H9 (cell line): ENCODE data around the gene ARAP2. TPM values are rescaled to one million over a fixed set of nuclear protein-coding genes. Genes with fewer than 3 reads are reported as not detected.

Source experiments
- DNase-seq: peaks from one replicate; pipeline ENCODE4 v3.0.0-alpha.2; 2017
- H2AFZ ChIP-seq: one replicate; pipeline ENCODE4 v1.6.1; 2013; ENCODE audit warnings: mild to moderate bottlenecking, low read length, control low read depth, moderate library complexity
- H2AK5ac ChIP-seq: 2 replicates; pipeline ENCODE4 v1.6.1; 2013; ENCODE audit warnings: low read length, control low read depth, mixed read lengths; ENCODE audit not compliant: insufficient read length
- H2BK120ac ChIP-seq: one replicate; pipeline ENCODE4 v1.6.1; 2013; ENCODE audit warnings: low read depth, mild to moderate bottlenecking, low read length, control low read depth, inconsistent platforms; ENCODE audit not compliant: poor library complexity, severe bottlenecking
- H2BK12ac ChIP-seq: 2 replicates; pipeline ENCODE4 v1.6.1; 2013; ENCODE audit warnings: low read length, control low read depth, mixed read lengths, low read depth; ENCODE audit not compliant: insufficient read length
- H2BK15ac ChIP-seq: 2 replicates; pipeline ENCODE4 v1.6.1; 2013; ENCODE audit warnings: low read depth, low read length, control low read depth
- H2BK20ac ChIP-seq: one replicate; pipeline ENCODE4 v1.6.1; 2013; ENCODE audit warnings: low read depth, mild to moderate bottlenecking, low read length, control low read depth, inconsistent platforms; ENCODE audit not compliant: poor library complexity, severe bottlenecking
- H2BK5ac ChIP-seq: 2 replicates; pipeline ENCODE4 v1.6.1; 2013; ENCODE audit warnings: low read length, control low read depth, mixed read lengths; ENCODE audit not compliant: insufficient read length
- H3K14ac ChIP-seq: 2 replicates; pipeline ENCODE4 v1.6.1; 2013; ENCODE audit warnings: low read length, control low read depth; ENCODE audit not compliant: insufficient read depth
- H3K18ac ChIP-seq: 2 replicates; pipeline ENCODE4 v1.6.1; 2013; ENCODE audit warnings: low read depth, mild to moderate bottlenecking, mixed read lengths, low read length, control low read depth; ENCODE audit not compliant: insufficient read length
- H3K23ac ChIP-seq: 2 replicates; pipeline ENCODE4 v1.6.1; 2013; ENCODE audit warnings: low read length, control low read depth, mixed read lengths, low read depth; ENCODE audit not compliant: insufficient read length
- H3K23me2 ChIP-seq: 2 replicates; pipeline ENCODE4 v1.6.1; 2013; ENCODE audit warnings: low read depth, mild to moderate bottlenecking, mixed read lengths, low read length, control low read depth; ENCODE audit not compliant: insufficient read length, poor library complexity, severe bottlenecking
- H3K27ac ChIP-seq: 2 replicates; pipeline ENCODE4 v1.5.1; 2013; ENCODE audit warnings: low read length, control low read depth, mixed read lengths, low read depth; ENCODE audit not compliant: insufficient read length
- H3K27me3 ChIP-seq: 2 replicates; pipeline ENCODE4 v1.6.1; 2013; ENCODE audit warnings: low read length, control low read depth, inconsistent platforms; ENCODE audit not compliant: insufficient read depth
- H3K4ac ChIP-seq: 2 replicates; pipeline ENCODE4 v1.6.1; 2013; ENCODE audit warnings: low read depth, mild to moderate bottlenecking, control low read depth, inconsistent platforms, low read length, moderate library complexity
- H3K4me1 ChIP-seq: 2 replicates; pipeline ENCODE4 v1.6.1; 2013; ENCODE audit warnings: low read length, control low read depth, inconsistent platforms; ENCODE audit not compliant: insufficient read depth
- H3K4me2 ChIP-seq: 2 replicates; pipeline ENCODE4 v1.6.1; 2013; ENCODE audit warnings: low read length, control low read depth, mixed read lengths; ENCODE audit not compliant: insufficient read length, insufficient read depth
- H3K56ac ChIP-seq: 2 replicates; pipeline ENCODE4 v1.6.1; 2013; ENCODE audit warnings: low read depth, mild to moderate bottlenecking, mixed read lengths, low read length, control low read depth; ENCODE audit not compliant: insufficient read length
- H3K79me1 ChIP-seq: 2 replicates; pipeline ENCODE4 v1.6.1; 2013; ENCODE audit warnings: low read depth, mild to moderate bottlenecking, moderate library complexity, low read length, control low read depth, inconsistent platforms; ENCODE audit not compliant: insufficient read depth, poor library complexity, severe bottlenecking
- H3K79me2 ChIP-seq: 2 replicates; pipeline ENCODE4 v1.6.1; 2013; ENCODE audit warnings: low read length, control low read depth, inconsistent platforms; ENCODE audit not compliant: insufficient read depth
- H3K9ac ChIP-seq: 2 replicates; pipeline ENCODE4 v1.6.1; 2013; ENCODE audit warnings: low read length, control low read depth, mixed read lengths; ENCODE audit not compliant: insufficient read length; ENCODE audit errors: extremely low read depth
- H3K9me3 ChIP-seq: one replicate; pipeline ENCODE4 v1.6.1; 2013; ENCODE audit warnings: low read depth, low read length, inconsistent platforms; ENCODE audit not compliant: control insufficient read depth
- H3T11ph ChIP-seq: one replicate; pipeline ENCODE4 v1.6.1; 2013; ENCODE audit warnings: mild to moderate bottlenecking, low read length, control low read depth, inconsistent platforms
- H4K20me1 ChIP-seq: one replicate; pipeline ENCODE4 v1.6.1; 2013; ENCODE audit not compliant: control insufficient read depth, insufficient read length, insufficient read depth
- H4K5ac ChIP-seq: 2 replicates; pipeline ENCODE4 v1.6.1; 2013; ENCODE audit warnings: low read depth, mild to moderate bottlenecking, mixed read lengths, low read length, control low read depth; ENCODE audit not compliant: insufficient read length
- H4K8ac ChIP-seq: replicated peaks from 2 replicates; pipeline ENCODE4 v1.6.1; 2013; ENCODE audit warnings: low read length, control low read depth, mixed read lengths, low read depth; ENCODE audit not compliant: insufficient read length
- H4K91ac ChIP-seq: 2 replicates; pipeline ENCODE4 v1.6.1; 2013; ENCODE audit warnings: low read depth, mild to moderate bottlenecking, moderate library complexity, mixed read lengths, low read length, control low read depth; ENCODE audit not compliant: insufficient read length
- H3K27ac Mint-ChIP-seq, 3 experiments: 2 replicates in 2 of 3; 3 replicates in 1 of 3; pipeline ENCODE4 v1.8.0; 2020 to 2021; ENCODE audit warnings: mixed read lengths in 3 of 3, mild to moderate bottlenecking in 1 of 3, moderate library complexity in 1 of 3
- H3K27me3 Mint-ChIP-seq: 2 replicates; pipeline ENCODE4 v1.8.0; 2021; ENCODE audit warnings: low read depth, mild to moderate bottlenecking, moderate library complexity, mixed read lengths
- H3K36me3 Mint-ChIP-seq, 3 experiments: 2 replicates in 2 of 3; 3 replicates in 1 of 3; pipeline ENCODE4 v1.8.0; 2020 to 2021; ENCODE audit warnings: low read depth in 3 of 3, mixed read lengths in 3 of 3; ENCODE audit not compliant: insufficient read depth in 1 of 3
- H3K4me1 Mint-ChIP-seq, 2 experiments: 2 replicates each; pipeline ENCODE4 v1.8.0; 2020; ENCODE audit warnings: mixed read lengths in 2 of 2
- H3K4me3 Mint-ChIP-seq, 2 experiments: 2 replicates in 1 of 2; 3 replicates in 1 of 2; pipeline ENCODE4 v1.8.0; 2020 to 2021; ENCODE audit warnings: mild to moderate bottlenecking in 2 of 2, mixed read lengths in 2 of 2, moderate library complexity in 1 of 2
- H3K9me3 Mint-ChIP-seq, 2 experiments: 2 replicates in 1 of 2; 3 replicates in 1 of 2; pipeline ENCODE4 v1.8.0; 2020; ENCODE audit warnings: mild to moderate bottlenecking in 2 of 2, mixed read lengths in 2 of 2, moderate library complexity in 1 of 2
- WGBS: extraction: QIAGEN DNeasy Blood & Tissue Kit; methylation state at CpG from one replicate; pipeline ENCODE4 v1.1.7; 2013; ENCODE audit warnings: missing lambda C conversion rate, low lambda C conversion rate, mixed read lengths; ENCODE audit not compliant: insufficient read length; ENCODE audit errors: extremely low coverage; 5-methylcytosine and 5-hydroxymethylcytosine counted together
- total RNA-seq: library from RNA; stranded (reverse); gene quantifications from 2 replicates; pipeline ENCODE4 v1.2.1, GENCODE V29; 2021
- TF ChIP-seq, protein P1 (sequence below): fragments of 200-600 bp; sonication (generic); conservative IDR thresholded peaks from 3 replicates; pipeline ENCODE4 v1.8.0; 2021; ENCODE audit warnings: antibody characterized with exemption, mild to moderate bottlenecking

Gene ARAP2
- total RNA-seq, 1 experiment from 2014 or later: 6.3 TPM

GRCh38 chr4:36274158-36274557 lies 29.8 kb upstream of the ARAP2 start:
- H3K9ac ChIP-seq: no peak overlapping the region
- DNase-seq: no peak

More at GRCh38 chr4:36274158-36274557, 29.8 kb upstream of the ARAP2 start:
- Histone ChIP-seq H3K4ac (no peak overlapping the region), H2BK12ac (no peak overlapping the region), H4K8ac (no peak overlapping the region), H2BK120ac (no peak overlapping the region), H3K56ac (no peak overlapping the region), H3K18ac (no peak overlapping the region), H3T11ph (no peak overlapping the region), H3K27ac (no peak overlapping the region), H3K9me3 (no peaks in the 10 kb centered on the region), H3K14ac (no peak overlapping the region), H2BK20ac (no peak overlapping the region), H4K5ac (no peak overlapping the region), H2AFZ (no peak overlapping the region), H4K20me1 (no peaks in the 10 kb centered on the region), H3K4me2 (no peak overlapping the region), H2BK5ac (no peak overlapping the region), H3K4me1 (no peaks in the 10 kb centered on the region), H3K23me2 (no peaks in the 10 kb centered on the region), H2AK5ac (no peak overlapping the region), H3K79me1 (no peaks in the 10 kb centered on the region), H3K27me3 (no peaks in the 10 kb centered on the region), H3K79me2 (no peaks in the 10 kb centered on the region), H4K91ac (no peak overlapping the region), H3K23ac (no peak overlapping the region), H2BK15ac (no peak overlapping the region)
- no peaks in the 10 kb centered on the region for H3K9me3 Mint-ChIP-seq
- TF ChIP-seq, protein P1, sequence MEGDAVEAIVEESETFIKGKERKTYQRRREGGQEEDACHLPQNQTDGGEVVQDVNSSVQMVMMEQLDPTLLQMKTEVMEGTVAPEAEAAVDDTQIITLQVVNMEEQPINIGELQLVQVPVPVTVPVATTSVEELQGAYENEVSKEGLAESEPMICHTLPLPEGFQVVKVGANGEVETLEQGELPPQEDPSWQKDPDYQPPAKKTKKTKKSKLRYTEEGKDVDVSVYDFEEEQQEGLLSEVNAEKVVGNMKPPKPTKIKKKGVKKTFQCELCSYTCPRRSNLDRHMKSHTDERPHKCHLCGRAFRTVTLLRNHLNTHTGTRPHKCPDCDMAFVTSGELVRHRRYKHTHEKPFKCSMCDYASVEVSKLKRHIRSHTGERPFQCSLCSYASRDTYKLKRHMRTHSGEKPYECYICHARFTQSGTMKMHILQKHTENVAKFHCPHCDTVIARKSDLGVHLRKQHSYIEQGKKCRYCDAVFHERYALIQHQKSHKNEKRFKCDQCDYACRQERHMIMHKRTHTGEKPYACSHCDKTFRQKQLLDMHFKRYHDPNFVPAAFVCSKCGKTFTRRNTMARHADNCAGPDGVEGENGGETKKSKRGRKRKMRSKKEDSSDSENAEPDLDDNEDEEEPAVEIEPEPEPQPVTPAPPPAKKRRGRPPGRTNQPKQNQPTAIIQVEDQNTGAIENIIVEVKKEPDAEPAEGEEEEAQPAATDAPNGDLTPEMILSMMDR: no peak
- H3K36me3 Mint-ChIP-seq: no peaks in the 10 kb centered on the region
- H3K4me3 Mint-ChIP-seq: no peak overlapping the region
- H3K4me1 Mint-ChIP-seq: no peaks in the 10 kb centered on the region; a peak in 1 of 4 replicates
- H3K27me3 Mint-ChIP-seq: no peaks in the 10 kb centered on the region; the same call in 1 of the 2 replicates
- no CpG with 5 or more reads among the region's 4 CpGs for WGBS
- H3K27ac Mint-ChIP-seq: no peak overlapping the region
